DMS79 (cell line): ENCODE results near the gene BICD1.
"Not testable (repeated sequence)": the region's sequence is repeated elsewhere in the genome, so short reads cannot be mapped to it uniquely, and the experiment has no call there.

Source experiments
- DNase-seq: peaks from one replicate; lab custom pipeline; 2025; lab: John Stamatoyannopoulos, UW

The BICD1 gene

GRCh38 chr12:32248441-32249140, 141.9 kb downstream of the BICD1 start:
- DNase-seq = no peak

GRCh38 chr12:32249777-32250176, 143.1 kb downstream of the BICD1 start:
- DNase-seq = no peak

DNA sequence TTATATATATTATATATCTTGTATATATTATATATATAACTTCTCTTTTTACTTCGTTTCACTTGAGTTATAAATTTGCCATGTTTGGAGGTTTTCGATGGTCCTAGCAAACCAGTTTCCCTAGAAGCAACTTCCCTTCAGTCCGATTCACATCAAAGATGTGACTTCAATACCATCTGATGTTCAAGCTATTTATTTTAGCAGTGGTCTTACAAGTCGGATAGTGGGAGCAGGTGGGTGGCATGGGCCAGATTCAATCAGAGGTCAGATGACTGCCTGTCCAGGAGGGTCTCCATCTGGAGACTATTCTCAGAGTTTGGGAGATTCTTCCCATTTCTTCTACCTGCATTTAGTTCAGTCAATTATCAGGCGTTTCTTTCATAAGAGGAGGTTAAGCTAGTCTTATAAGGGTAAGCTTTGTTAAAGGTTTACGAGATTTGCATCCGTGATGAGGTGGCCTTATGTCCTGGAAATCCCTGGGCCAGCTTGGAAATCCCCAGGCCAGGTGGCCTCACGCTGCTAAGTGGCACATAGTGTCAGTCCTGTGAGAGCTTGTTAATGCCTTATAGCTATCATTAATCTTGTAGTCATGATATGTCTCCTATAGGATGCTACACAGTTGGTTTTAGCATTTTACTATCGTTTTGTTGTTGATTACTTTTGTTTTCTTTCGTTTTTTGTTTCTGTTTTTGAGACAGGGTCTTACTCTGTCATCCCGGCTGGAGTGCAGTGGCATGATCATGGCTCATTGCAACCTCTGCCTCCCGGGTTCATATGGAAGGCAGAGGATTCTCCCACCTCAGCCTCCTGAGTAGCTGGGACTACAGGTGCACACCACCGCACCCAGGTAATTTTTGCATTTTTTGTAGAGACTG, 145.8 kb downstream of the BICD1 start:
- no peak for DNase-seq

DNA sequence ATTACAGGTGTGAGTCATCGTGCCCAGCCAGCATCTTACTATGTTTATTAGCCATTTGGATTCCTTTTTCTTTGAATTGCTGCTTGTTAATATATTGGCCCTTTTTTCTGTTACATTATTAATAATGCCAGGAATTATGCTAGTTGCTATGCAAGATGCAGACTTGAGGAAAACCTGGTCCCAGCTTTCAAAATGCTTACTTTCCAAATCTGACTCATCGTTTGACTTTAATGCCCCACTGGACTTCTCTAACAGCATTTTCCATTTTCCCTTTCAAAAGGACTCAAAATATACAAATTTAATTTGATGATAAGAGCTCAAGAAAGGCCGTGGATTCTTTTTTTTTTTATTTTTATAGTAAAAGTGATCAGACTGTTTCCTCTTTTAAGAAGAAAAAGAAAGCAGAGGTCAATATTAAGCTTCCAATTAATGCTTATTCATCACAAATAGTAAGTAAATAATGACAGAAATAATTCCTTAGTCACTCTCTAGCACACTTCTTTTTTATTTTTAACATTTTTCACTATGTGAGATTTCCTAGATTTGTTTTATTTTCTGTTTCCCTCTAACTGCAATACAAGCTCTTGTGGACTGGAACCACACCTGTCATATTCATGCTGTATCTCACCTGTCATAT, 146.6 kb downstream of the BICD1 start:
- DNase-seq = no peak

GRCh38 chr12:32254260-32254956, 147.8 kb downstream of the BICD1 start:
- DNase-seq = no peak

GRCh38 chr12:32255588-32255987, 148.9 kb downstream of the BICD1 start:
- no peak for DNase-seq

DNA sequence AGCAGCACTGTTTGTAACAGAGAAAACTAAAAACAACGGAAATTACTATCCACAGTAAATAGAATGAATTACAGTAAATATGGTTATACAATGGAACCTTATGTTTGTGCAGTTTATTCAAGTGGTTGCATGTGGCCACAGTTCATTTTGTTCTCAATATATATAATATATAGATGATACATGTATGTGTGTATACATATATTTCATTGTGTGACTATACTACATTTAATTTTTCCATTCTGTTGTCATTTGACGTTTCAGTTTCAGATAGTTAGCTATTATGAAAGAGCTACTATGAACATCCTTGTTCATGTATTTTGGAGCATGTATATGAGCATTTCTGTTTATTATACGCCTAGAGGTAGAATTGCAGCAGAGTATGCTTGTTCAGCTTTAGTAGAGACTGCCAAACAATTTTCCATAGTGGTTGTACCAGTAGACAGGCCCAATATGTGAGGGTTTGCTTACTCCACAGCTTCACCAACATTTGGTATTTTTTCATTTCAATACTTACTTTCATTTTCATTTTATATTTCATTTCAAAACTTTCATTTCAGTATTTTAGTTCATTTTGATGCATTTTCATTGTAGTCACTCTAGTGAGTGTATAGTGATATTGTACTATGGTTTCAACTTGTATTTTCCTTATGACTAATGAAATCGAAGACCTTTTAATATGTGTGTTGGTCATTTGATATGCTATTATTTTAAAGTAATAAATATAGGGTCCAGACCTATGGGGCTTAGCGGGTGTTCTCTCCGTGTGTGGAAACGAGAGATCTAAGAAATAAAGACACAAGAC, 151.2 kb downstream of the BICD1 start:
- DNase-seq = no peak

DNA sequence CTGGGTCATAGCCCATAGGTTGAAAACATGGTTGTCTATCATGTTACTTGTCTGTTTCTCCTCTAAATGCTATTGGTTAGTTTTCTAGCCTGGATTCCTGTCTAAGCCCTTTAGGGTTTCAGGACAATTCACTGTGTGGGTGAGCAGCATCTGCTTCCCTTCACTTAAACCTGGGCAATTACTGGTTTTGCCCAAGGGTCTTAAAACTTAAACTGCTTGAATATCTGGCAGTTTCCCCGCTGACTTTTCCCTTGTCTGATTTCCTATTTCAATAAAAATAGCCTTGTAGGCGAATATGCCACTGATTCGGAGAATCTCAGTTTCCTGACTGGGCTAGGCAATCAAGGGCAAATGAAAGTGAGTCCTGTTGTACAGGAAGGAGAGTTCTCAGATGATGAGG, 154.0 kb downstream of the BICD1 start:
- no peak for DNase-seq

GRCh38 chr12:32261638-32262037, 155.0 kb downstream of the BICD1 start:
- DNase-seq = no peak

- DNase-seq = no peak
Measured at GRCh38 chr12:32264961-32265360, 158.3 kb downstream of the BICD1 start.

GRCh38 chr12:32265456-32265855, 158.8 kb downstream of the BICD1 start:
- DNase-seq = no peak

DNA sequence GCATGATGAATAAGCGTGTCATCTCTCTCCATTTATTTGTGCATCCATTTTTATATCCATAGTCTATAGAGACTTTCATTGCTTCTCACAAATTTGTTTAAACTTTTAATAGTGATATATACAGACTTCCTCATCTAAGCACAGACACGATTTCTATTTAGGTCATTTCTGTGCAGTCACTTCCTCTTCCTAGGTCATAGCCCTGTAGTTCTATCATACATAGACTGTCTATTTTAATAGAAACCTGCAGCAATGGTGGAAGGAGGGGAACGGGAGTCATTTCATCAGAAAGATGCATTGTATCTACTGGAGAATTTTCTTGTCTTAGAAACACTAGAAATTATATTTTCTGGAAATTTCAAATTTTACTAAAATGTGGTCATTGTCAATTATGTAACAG, 159.3 kb downstream of the BICD1 start:
- no peak for DNase-seq

GRCh38 chr12:32266756-32267155, 160.1 kb downstream of the BICD1 start:
- no peak for DNase-seq

DNA sequence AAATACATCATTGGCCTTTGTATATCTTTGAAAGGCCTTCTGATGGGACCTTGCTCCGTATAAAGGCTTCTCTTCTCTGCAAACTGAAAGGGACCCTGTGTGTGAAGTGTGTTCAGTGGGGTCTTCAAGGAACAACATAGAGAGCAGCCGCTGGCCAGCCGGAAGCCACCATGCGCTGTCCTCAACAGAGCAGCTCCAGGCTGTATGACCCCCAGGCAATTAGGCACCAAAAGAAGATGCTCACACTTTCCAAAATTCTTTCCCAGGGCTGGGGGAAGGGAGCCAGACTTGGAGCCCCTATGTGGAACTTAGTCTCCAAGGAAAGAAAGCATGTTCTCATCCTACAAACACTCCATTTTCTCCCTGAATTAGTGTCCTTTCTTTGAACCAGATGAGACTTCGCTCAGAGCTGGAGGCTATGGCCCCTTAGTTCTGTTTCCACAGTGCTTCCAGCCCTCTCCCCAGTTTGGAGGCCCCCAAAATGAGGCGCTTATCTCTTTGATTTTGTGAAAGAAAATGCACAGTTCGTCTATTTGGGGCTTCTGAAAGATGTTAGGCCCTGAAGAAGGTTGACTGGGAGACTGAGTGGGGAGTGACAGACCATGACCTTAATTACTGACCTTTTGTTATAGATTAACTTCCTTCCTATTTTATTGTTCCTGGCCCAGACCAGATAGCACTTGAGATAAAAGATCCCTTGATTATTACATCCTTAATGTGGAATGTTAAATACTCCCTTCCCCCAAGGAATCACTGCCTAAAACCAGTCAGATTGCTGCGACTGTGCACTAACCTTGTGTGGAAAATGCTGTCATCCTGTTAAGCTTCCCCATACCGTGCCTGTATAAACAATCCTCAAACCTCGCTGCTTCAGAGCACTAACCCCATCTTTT, 164.4 kb downstream of the BICD1 start:
- no peak for DNase-seq

GRCh38 chr12:32272465-32272864, 165.8 kb downstream of the BICD1 start:
- DNase-seq = no peak

DNA sequence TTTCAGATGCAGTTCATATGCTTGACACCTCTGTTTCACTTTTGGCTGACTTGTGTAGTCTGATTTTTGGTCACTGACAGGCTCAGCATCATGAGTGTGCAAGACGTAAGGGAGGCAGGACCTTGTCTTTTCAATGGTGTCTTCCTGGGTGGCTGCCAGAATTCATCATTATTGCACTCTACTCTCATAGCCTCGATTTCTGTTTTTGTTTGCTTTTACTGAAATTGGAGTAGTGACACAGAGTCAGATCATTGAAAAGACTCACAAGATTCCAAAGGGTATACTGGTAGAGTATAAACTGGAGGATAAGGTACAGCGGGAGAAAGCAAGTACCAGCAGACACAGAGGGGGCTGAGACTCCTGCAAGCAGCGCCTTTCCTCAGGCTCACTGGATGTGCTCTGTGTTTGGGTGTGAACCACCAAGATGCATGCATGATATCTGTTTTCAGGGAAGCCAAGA, 166.4 kb downstream of the BICD1 start:
- DNase-seq = no peak

DNA sequence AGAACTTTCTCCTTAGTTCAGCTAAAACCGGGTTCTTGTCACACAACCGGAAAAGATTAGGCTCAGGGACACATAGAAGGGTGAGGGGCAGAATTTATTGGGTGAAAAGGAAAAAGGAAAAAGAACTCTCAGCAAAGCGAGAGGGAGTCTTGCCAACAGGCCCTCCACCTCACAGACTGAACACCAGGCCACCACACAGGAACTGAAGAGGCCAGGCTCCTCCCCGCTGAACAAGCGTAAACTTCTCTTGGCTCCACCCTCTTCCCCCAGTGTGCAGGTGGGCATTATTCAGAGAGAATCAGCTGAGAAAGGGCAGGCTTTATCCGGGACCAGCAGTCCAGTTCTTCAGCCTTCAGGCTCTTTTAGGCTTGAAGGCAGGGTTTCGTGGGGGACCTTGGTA, 167.1 kb downstream of the BICD1 start:
- no peak for DNase-seq

- no peak for DNase-seq
Measured at GRCh38 chr12:32274665-32275064, 168.0 kb downstream of the BICD1 start.

DNA sequence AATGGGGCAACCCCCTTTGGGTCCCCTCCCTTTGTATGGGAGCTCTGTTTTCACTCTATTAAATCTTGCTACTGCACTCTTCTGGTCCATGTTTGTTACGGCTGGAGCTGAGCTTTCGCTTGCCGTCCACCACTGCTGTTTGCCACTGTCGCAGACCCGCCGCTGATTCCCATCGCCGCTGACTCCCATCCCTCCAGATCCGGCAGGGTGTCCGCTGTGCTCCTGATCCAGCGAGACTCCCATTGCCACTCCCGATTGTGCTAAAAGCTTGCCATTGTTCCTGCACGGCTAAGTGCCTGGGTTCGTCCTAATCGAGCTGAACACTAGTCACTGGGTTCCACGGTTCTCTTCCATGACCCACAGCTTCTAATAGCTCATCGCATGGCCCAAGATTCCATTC, 168.9 kb downstream of the BICD1 start:
- not testable (repeated sequence) for DNase-seq

DNA sequence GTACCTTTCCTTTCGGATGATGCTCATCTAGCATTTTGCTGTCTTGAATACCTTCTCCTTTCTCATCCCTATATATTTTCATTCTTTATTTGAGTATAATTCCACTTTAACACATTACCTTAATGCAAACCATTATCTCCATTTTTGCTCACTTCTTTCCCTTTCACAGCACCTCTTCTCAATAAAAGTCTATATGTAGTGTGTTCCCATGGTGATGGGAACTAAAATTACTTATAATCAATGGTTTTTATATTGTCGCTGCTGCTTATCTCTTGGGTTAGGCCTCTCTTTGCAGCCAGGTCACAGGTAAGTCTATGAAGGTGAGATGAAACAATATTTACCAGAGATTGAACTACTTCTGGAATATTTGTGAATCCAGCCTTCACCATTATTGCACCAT, 171.1 kb downstream of the BICD1 start:
- no peak for DNase-seq
